Activated effector memory CD4-positive, alpha-beta T cell treated with Interleukin-2 at 50 U/mL for 16 hours (primary cell): Measurements from ENCODE around the gene FRZB.

ENCODE experiments used
- DNase-seq: peaks from one replicate; pipeline ENCODE4 v3.0.0-alpha.2; 2020

The FRZB gene

GRCh38 chr2:182833084-182833854 is 33.2 kb downstream of the FRZB start:
- no peak for DNase-seq

- no peak for DNase-seq
Observed at GRCh38 chr2:182831921-182832320, 34.5 kb downstream of the FRZB start.

- DNase-seq: no peak
Observed at GRCh38 chr2:182831101-182831500, 35.3 kb downstream of the FRZB start.

- DNase-seq: no peak
Observed at GRCh38 chr2:182827182-182827879, 39.1 kb downstream of the FRZB start.

- DNase-seq: no peak
Observed at GRCh38 chr2:182826496-182826895, 39.9 kb downstream of the FRZB start.

GRCh38 chr2:182826064-182826463 is 40.4 kb downstream of the FRZB start:
- no peak for DNase-seq

- DNase-seq: no peak
Observed at GRCh38 chr2:182824767-182825158, 41.7 kb downstream of the FRZB start.

- no peak for DNase-seq
Observed at GRCh38 chr2:182824056-182824766, 42.2 kb downstream of the FRZB start.

GRCh38 chr2:182822733-182823132 is 43.7 kb downstream of the FRZB start:
- DNase-seq: no peak

GRCh38 chr2:182821182-182821581 is 45.3 kb downstream of the FRZB start:
- DNase-seq: no peak

- DNase-seq: no peak
Observed at GRCh38 chr2:182819412-182819811, 47.0 kb downstream of the FRZB start.

GRCh38 chr2:182818925-182819324 is 47.5 kb downstream of the FRZB start:
- DNase-seq: no peak

GRCh38 chr2:182818501-182818900 is 47.9 kb downstream of the FRZB start:
- no peak for DNase-seq

- no peak for DNase-seq
Observed at GRCh38 chr2:182817558-182817957, 48.9 kb downstream of the FRZB start.

- no peak for DNase-seq
Observed at GRCh38 chr2:182816866-182817265, 49.6 kb downstream of the FRZB start.

- DNase-seq: no peak
Observed at GRCh38 chr2:182814804-182815203, 51.6 kb downstream of the FRZB start.

- no peak for DNase-seq
Observed at GRCh38 chr2:182814380-182814779, 52.1 kb downstream of the FRZB start.

GRCh38 chr2:182810087-182810486 is 56.4 kb downstream of the FRZB start:
- no peak for DNase-seq

- no peak for DNase-seq
Observed at GRCh38 chr2:182807319-182807718, 59.1 kb downstream of the FRZB start.

GRCh38 chr2:182804128-182804527 is 62.3 kb downstream of the FRZB start:
- no peak for DNase-seq

GRCh38 chr2:182798736-182799135 is 67.7 kb downstream of the FRZB start:
- no peak for DNase-seq

- no peak for DNase-seq
Observed at GRCh38 chr2:182792441-182792840, 74.0 kb downstream of the FRZB start.

- DNase-seq: no peak
Observed at GRCh38 chr2:182784777-182785176, 81.7 kb downstream of the FRZB start.
